IPS DF 4.7 (cell line): ENCODE data around the gene ACSF3.
"Not testable (repeated sequence)": the region's sequence is repeated elsewhere in the genome, so short reads cannot be mapped to it uniquely, and the experiment has no call there.

ENCODE experiments used
- DNase-seq: peaks from one replicate; pipeline ENCODE4 v3.0.0-alpha.2; 2013; ENCODE audit warnings: low spot score; ENCODE audit errors: extremely low read depth

The ACSF3 gene

GRCh38 chr16:89159066-89159849 lies 65.6 kb downstream of the ACSF3 start:
- DNase-seq: no peak

- no peak for DNase-seq
These were observed 66.2 kb downstream of the ACSF3 start for GRCh38 chr16:89159850-89160354.

GRCh38 chr16:89160977-89161701 lies 67.5 kb downstream of the ACSF3 start:
- DNase-seq: no peak

GRCh38 chr16:89161763-89162713 lies 68.4 kb downstream of the ACSF3 start:
- no peak for DNase-seq

- DNase-seq: no peak
These were observed 69.6 kb downstream of the ACSF3 start for GRCh38 chr16:89163297-89163696.

- DNase-seq: no peak
These were observed 70.8 kb downstream of the ACSF3 start for GRCh38 chr16:89164436-89164835.

GRCh38 chr16:89164847-89165680 lies 71.4 kb downstream of the ACSF3 start:
- DNase-seq: no peak

- DNase-seq: not testable (repeated sequence)
These were observed 72.0 kb downstream of the ACSF3 start for GRCh38 chr16:89165681-89165979.

GRCh38 chr16:89166696-89167424 lies 73.2 kb downstream of the ACSF3 start:
- no peak for DNase-seq

GRCh38 chr16:89167425-89167941 lies 73.8 kb downstream of the ACSF3 start:
- no peak for DNase-seq

GRCh38 chr16:89168381-89169189 lies 74.9 kb downstream of the ACSF3 start:
- DNase-seq: no peak

GRCh38 chr16:89169778-89170177 lies 76.1 kb downstream of the ACSF3 start:
- no peak for DNase-seq

GRCh38 chr16:89170346-89171215 lies 76.9 kb downstream of the ACSF3 start:
- DNase-seq: no peak

GRCh38 chr16:89171216-89172170 lies 77.8 kb downstream of the ACSF3 start, which contains the start of gene CDH15:
CDH15 (plus strand) TSS chr16:89171748; CDS start chr16:89171832, 84 bp downstream.
- no peak for DNase-seq

- DNase-seq: no peak
These were observed 78.5 kb downstream of the ACSF3 start for GRCh38 chr16:89172171-89172527.

- DNase-seq: no peak
These were observed 79.0 kb downstream of the ACSF3 start for GRCh38 chr16:89172528-89173173.
